Activated CD4-positive, alpha-beta T cell treated with anti-CD3 and anti-CD28 coated beads, Interleukin-2, amount 50 U/mL, for 48 hours (primary cell): Measurements from ENCODE around the gene RXRA.

Experiments
- DNase-seq, 2 experiments: peaks; one replicate each; pipeline ENCODE4 v3.0.0-alpha.2; 2020

Gene RXRA

DNA sequence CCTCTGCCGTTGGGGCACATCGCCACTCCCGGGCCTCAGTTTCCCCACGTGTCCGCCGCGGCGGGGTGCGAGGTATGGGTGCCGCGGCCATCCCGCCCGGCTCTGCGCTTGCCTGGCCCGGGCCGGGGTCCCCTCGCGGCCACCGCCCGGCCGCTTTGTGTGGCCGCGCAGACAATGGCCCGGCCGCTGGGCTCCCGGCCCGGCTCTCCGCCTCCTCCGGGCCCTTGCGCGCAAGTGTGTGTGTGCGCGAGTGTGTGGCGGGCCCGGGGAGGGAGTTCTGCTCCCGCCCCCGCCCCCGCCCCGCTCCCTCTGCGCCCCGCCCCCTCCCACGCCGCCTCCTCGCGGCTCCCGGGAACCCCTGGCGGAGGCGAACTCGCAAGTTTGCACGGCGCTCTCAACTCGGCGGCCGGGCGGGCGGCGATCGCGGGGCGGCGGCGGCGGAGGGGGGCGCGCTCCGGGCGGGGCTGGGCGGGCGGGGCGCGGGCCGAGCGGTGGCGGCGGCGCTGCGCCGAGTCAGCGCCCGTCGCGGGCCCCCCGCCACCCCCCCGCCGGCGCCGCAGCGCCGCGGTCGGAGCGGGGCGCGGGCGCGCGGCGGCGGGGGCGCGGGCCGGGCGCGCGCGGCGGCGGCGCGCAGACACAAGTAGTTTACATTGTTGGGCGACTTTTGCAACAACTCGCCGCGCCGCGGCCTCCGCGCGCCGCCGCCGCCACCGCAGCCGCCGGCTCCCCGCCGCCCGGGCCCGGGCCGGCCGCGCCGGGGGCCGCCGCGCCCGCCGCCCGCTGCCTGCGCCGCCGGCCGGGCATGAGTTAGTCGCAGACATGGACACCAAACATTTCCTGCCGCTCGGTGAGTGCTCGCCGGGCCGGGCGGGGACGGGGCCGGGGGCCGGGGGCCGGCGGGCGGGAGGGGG, at the start of gene RXRA:
Gene RXRA, plus strand, starts transcription at position 643 of the 911 bp plus-strand sequence. Its CDS starts 177 bp downstream, at position 820.
- peak; percentile 41 to 47 for DNase-seq

DNA sequence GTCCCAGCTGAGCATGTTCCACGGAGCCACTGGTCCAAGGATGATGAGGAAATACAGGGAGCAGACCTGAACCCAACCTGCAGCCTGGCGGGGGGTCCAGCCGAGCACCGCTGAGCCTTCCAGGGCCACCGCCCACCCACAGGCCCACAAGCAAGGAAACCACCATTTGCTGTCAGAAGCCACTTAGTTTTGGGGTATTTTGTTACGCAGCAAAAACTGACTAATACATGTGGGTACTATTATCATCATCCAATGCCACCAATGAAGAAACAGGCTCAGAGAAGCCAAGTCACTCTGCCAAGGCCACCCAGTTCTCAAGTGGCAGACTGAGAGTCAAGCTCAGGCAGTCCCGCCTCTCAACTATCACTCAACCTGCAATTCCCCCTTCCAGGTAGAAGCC, 48.0 kb upstream of the RXRA start:
- no peak for DNase-seq

DNA sequence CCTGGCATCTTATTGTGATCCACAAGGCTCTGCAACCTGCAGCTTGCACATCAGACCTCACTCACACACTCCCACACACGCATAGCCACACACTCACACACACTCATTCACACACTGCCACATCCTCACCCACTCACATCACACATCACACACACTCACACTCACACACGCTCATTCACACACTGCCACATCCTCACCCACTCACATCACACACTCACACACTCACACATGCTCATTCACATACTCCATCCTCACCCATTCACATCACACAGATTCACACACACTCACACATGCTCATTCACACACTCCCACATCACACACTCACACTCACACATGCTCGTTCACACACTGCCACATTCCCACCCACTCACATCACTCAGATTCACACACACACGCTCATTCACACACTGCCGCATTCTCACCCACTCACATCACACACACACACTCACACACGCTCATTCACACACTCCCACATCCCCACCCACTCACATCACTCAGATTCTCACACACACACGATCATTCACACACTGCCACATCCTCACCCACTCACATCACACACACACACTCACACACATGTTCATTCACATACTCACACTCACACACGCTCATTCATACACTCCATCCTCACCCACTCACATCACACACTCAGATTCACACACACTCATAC, 47.1 kb upstream of the RXRA start:
- DNase-seq, result no peak

DNA sequence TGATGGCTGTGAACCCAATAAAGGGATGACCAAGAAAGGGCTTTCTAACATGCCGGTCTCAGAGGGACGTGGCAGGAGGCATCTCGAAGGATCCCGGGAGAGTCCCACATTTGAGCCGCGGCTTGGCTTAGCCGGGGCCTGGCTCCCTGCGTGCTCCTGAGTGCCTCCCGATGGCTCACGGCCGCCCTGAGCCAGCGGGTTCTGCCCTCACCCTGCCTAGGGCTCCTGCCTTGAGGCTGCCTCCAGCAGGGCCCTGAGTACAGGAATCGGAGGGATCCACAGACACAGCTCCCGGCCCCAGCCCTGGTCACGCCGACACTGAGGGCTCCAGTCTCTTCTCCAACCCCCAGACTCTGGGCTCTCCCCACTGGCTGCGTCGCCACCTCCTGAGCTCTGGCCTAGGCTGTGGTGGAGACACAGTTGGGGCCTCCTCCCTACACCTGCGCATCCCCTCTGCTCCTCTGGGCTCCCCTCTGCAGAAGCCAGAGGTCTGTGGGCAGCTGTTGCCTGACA, 44.1 kb upstream of the RXRA start:
- DNase-seq, result no peak

DNA sequence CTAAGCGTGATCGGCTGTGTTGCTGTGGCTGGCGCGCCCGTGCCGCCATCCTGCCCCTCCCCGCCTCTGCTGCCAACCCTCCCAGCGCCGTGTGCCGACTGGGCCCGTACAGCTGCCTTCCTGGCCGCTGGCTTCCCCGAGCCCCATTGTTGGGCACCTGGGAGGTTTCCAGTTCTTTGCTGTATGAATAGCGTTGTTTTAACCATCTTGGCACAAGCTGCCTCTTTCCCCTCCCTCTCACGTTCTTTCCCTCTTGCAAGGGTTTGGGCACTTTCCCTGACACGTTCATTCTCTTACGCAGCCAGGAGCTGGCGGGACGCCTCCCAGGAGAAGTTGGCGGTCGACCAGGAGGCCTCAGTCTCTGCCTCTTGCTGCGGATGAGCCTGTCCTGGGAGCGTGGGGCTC, 43.1 kb upstream of the RXRA start:
- no peak for DNase-seq

DNA sequence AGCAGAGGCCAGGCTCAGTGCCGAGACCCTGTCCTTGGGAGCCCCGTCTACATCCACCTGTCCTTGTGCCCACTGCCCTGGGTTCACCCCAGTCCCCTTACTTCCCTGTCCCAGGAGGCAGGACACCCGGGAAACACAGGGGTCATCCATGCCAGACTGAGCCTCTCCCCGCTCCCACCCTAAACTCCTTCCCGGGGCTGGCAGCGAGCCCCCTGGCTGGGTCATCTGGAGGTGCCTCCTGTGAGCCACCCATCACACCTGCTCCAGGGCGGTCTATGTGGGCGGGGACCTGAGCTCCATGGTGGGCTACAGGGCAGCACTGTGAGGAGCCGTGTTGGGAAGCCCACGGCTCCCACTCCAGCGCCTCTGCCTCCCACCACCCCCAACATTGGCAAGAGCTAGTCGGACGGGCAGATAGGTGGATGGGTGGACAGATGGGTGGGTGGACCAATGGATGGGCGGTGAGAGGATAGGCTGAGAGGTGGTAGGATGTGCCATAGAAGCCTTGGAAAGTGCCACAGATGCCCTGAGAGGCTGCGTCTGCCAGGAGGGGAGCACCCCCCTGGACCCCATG, 42.5 kb upstream of the RXRA start:
- no peak for DNase-seq

DNA sequence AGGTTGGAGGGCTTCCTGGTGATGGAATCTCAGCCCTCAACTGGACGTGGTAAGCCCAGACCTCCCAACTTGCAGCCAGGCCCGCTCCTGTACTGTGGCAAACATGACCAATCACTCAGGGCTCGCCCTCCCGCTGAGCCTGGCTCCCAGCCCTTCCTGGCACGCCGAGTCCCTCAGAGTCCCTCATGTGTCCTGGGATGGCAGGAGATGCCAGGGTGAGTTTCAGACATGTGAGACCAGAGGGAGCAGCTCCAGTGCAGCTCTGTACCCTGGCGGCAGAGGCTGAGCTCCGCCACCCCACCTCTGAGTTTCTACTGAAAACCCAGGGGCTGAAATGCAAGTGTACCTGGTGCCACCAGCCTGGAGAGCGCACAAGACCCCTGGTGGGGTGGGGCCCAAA, 42.0 kb upstream of the RXRA start:
- DNase-seq, result no peak

DNA sequence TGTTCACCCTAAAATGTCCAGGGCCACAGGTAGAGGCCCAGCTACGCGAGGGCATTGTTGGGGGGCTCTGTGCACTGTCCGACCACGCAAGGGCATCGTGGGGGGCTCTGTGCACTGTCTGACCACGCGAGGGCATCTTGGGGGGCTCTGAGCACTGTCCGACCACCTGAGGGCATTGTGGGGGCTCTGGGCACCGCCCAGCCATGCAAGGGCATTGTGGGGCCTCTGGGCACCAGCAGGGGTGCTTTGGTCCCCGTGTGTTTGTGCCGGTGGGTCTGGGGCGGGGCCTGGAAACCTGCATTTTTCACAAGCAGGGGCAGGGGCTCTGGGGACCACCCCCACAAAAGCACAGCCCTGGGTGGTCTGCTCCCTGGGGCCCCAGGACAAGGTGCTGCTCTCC, 41.5 kb upstream of the RXRA start:
- no peak for DNase-seq

DNA sequence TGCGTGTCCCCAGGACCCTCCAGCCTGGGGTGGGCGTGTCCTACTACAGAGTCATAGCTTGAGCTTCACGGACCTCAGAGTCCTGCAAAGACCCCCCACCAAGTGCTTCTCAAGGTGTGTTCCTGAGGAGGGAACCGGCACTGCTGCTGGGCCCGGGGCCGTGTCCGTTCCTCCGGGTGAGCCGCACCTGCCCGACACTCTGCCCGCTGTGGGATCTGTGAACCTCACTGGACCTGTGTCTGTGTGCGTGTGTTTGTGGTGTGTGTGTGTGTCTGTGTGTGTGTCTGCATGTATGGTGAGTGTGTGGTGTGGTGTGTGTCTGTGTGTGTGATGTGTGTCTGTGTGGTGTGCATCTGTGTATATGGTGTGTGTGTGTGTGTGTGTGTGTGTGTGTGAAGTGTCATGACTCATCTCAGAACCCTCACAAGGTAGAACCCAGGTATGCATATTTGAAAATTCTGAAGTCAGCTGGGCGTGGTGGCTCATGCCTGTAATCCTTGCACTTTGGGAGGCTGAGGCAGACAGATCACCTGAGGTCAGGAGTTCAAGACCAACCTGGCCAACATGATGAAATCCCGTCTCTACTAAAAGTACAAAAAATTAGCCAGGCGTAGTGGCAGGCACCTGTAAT, 40.9 kb upstream of the RXRA start:
- DNase-seq, result no peak

DNA sequence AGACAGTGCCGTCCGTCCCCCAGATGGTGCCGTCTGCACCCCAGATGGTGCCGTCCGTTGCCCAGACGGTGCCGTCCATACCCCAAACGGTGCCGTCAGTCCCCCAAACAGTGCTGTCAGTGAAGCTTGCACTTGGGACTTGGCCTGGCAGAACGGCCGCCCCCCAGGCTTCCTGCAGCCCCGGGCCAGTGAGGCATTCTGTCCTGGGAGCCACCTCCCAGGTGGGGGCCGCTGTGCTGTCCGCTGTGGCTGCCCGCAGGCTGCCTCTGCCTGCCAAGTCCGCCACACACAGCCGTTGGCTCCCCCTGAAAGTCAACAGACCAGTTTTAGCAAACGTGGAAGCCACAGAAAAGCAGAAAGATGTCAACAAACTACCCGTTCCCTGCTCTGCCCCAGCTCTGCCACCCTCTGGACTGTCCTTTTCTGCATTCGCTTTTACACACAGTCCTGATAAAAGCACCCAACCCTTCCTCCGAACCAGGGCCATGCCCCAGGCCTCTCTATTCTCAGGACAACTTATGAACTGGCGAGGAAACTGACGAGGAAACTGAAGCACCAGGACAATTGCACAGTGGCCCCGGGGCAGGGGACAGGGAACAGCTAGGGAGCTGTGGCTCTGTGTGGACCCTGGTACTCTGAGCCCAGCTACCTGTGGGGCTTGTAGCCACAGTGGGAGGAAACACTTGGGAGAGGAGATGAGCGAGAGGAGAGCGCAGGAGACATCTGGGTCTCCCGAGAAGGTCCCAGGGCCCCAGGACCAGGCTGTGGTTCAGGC, 39.6 kb upstream of the RXRA start:
- DNase-seq, result no peak

DNA sequence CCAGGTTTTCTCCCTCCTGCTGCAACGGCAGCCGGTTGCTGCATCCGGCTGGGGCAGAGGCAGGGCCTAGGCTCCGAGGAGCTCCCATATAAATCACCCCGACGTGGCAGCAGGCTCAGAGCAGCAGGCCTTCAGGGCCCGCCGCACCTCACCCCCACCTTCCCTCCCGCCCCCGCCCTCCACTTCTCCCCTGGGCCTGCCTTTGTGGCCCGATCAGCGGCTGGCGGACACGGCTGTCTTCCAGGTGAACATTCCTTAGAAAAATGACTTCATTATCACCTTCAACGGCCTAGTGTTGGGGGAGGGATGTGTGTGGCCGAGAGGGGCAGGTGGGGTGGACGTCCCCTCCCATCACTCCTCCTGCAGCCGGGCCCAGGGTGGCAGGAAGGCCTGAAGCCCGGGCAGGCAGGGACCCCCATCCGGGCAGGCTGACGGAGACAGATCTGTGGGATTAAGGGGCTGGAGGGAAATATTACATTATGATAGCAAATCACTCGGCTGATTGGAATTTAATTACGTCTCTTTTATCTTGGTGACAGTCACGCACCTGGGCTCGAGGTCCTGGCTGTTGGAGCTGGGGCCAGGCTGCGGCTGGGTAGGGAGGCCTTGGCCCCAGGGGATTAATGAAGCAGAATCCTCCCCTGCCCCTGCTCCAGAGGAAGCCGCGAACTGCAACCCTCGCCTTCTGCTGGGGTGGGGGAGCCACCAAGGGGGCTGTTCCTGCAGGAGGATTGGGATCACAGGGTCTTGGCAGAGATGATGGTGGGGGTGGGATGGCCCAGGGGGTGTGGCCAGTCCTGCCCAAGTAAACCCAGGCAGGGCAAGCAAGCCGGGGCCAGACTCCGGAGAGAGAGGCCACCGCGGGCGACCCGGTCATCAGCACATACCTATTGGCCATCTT, 38.4 kb upstream of the RXRA start:
- DNase-seq, result no peak

DNA sequence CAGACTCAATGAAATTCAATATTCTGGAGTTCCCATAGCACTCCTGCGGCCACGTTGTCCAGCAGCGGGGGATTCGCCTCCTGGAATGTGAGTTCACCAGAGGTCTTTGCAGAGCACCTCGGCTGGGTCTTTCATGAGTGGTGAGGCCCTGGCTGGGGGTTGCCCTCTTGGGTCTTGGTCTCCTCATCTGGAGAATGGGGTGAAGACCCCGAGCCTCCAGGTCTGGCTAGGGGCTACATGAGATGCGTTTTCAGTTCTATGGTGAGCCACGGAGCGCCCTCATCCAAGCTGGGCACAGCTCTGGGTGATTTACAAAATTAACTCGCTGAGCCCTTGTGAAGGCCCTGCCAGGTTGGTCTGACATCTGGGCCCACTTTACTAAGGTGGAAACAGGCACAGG, 37.5 kb upstream of the RXRA start:
- no peak for DNase-seq

DNA sequence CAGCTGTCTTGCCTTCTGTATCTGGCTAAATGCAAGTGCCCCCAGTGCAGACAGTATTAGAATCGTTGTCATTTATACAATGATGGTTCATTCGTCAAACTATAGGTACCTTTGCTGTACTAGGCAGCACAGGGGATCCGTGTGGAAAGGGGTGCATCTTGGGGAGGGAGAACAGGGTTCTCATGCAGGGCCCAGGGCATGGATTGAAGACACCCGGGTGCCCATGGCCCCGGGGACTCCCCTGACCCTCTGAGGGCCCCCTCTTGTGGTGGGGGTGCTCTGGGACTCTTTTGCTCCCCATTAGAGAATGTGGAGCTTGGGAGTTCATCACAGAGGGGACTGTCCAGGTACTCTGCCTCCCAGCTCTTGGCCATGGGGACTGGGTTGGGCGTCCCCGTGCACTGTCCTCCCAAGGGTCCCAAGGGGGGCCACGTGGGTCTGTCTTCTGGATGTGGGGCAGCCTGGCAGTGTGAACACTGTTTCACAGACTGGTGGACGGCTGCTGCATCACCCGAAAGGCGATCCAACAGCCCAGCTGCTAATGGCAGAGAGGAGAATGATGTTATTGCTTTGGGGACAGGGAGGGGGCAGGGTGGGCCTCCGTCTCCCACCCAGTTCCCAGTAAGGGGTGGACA, 36.9 kb upstream of the RXRA start:
- no peak for DNase-seq

DNA sequence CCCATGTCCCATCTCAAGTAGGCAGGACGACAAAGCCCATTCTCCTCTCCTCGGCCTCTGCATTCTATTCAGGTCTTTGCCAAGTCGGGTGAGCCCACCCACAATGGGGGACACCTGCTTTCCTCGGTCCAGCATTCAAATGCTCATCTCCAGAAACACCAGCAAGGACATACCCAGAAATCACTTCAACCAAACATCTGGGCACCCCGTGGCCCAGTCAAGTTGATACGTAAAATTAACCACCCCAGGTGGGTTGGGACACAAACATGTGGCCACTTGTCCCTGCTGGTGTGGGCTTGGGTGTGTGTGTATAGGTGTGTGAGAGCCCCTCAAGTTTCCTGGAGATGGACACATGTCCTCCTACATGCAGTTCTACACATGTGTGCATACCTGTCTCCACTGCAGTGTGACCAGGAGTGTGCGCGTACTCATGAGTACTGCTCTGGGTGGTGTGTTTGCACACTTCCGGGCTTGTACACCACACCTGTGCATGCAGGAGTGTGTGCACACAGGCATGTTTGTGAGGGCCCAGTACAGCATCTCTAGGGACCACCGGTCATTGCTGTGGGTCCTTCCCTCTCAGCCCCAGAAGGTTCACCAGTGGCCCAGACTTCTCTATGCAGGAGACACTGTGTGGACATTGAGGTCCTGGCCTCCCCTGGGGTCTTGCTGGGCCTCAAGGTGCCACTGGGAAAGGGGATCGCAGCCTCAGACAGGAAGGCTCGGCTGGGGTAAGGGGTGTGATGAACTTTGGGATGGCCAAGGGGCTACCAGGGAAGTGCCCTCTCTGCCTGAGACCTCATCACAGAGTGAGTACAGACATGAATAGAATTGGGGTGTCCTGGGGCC, 35.4 kb upstream of the RXRA start:
- no peak for DNase-seq

DNA sequence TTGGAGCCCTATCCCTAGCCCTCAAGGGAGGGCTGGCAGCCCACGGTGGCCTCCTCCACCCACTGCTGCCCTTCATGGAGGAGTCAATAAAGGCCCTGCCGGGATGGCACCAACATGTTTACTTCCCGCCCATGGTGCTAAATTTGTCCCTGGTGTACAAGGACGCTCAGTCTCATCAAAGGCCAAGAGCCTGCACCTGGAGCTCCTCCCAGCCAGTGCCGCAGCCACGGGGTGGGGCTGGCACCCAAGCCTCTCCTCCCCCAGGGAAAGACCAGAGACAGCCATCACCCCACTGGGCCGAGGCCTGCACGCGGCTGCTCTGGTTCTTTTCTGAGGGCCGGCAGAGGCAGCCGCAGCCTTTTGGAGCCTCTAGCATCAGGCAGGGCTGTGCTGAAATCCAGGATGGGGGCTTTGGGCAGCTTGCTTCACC, 34.8 kb upstream of the RXRA start:
- no peak for DNase-seq

DNA sequence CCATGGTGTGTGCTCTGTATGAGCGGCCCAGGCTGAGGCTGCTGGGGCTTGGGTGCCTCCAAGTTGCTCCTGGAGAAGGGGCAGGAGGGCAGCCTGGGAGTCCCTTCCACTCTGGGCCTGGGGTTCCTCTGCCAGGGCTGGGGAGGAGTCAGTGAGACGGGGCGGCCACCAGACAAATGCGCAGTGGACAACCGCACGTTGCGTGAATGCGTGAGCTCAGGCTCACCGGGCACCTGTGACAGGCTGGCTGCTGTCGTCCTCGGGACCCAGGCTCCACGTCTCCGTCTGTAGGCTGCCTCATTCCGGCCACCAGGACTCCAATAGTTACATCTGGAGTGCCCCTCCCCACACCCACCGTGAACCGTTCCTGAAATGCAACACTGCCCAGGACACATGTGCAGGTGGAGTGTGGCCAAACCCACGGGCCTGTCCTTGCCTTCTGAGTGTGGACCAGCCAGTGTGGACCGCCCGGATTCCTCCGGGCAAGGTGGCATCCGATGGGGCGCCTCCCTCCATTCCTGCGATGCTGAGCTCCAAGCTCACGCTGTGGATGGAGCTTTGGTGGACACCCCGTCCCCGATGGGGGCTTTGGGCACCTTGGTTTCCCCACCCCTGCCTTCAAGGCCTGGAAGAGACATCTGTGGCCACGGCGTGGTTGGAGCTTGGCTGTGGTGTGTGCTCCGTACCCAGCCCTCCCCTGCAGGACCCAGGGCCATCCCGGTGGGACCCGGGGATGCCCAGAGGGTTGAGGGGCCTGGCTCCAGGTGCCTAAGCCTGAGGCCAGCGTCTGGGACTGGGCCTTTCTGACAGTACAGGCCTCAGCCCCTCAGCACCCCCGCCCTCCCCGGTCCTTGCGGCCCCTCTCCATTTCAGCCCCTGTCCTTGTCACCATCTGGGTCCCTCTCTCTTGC, 34.0 kb upstream of the RXRA start:
- DNase-seq, result no peak

DNA sequence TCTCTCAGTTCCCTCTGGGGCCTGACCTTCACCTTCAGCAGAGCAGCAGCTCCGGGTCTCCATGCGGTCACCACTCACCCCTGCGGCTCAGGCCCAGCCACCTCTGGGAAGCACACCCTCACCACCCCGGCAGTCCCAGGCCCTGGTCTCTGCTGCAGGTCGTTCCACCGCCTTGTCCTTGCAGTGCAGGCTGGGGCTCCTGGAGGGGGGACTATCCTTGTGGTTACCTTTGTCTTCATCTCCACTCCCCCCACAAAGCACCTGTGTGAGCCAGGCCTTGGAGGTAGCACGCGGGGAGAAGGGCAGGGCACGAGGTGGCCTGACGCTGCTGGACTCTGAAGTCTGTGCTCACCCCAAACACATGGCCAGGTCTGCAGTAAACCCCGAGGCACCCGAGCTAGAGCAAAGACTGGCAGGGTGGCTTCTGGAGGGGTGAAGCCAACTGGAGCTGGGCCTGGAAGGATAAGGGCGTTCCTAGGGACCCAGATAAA, 33.2 kb upstream of the RXRA start:
- DNase-seq, result no peak

DNA sequence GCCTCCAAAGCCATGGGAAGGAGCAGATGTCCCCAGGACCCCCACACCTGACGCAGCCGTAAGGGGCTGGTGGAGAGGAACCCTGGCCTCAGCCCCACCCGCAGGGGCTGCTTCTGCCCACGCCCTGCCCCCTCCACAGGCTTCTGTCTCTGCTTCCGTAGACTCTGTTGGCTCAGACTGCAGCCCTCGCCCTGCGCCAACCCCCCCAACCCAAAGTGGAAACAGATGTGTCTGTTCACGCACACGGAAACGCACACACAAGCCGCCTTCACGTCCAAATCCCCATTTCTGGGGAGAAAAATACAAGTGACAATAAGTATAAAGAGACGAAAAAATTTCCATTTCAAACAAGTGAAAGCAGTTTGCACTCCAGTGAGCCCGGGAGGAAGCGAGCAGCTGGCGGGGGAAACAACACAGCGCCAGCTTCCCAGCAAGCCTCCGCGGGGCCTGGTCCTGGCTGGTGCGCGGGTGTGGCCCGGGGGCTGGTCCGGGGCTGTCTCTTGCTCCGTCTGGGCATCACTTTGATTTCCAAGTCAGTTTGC, 32.6 kb upstream of the RXRA start:
- DNase-seq, result no peak
